NCI-H2196 (cell line): ENCODE measurements around the gene MAML2.

Source experiments
- DNase-seq: peaks from one replicate; lab custom pipeline; 2025; ENCODE audit not compliant: unreplicated experiment; lab: John Stamatoyannopoulos, UW

The MAML2 gene

DNA sequence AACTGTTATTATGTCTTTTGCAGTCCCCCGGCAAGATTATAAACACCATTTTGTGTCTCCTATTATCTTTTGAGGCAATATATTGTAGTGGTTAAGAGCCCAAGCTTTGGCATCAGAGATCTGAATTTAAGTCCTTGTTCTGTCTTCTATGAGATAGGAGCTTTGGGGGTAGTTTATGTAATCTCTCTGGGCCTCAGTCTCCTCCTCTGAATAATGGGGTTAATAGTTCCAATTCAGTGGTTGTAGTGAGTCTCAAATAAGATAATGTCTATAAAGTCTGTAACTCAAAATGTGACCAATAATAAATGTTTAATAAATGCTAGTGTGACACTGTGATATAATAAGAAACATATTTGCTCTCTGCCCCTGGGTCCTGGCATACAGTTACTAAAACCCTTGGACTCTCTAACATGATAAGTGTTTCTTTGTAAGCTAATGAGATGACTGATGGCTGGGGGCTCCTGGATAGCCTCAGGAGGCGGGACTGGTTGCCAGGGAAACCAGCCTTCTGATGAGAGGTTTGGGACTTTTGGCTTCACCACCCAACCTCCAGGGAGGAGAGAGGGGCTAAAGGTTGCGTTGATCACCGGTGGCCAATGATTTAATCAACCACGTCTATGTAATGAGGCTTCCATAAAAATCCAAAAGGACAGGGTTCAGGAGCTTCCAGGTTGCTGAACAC lies 235.7 kb downstream of the MAML2 start:
- no peak for DNase-seq

DNA sequence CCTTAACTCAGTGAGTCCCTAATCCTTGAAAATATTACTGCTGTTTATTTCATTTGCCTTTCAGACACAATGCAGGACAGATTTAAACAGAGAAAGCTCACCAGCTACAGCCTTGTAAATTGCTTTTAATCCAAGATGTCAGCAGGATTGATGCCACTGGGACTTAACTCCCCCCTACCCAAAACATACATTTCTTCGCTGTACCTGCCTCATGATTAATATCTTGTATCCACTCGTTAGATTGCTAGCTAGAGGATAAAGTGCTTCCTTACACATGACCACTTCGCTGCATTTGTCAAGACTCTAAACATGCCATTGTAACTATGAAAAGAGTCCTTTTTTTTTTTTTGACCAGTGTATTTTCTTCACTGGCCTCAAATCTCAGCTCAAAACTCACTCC lies 236.3 kb downstream of the MAML2 start:
- DNase-seq: no peak

DNA sequence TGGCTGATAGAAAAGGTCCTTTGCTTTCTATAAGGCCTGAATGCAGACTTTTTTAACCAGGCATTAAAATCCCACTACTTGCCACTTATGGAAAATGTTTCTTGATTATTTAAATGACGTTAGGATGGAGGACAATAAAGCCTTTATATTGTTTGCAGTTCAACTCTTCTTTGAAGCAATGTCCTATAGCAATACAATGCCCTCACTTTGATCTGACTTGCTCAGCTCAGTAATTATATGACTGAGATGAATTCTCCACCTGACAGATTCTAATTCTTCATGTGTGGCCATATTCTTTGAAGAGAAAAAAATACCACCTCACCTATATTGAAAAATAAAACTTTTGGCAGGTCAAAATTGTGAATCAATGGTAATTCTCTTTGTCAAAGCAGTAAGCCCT lies 237.1 kb downstream of the MAML2 start:
- DNase-seq: no peak

DNA sequence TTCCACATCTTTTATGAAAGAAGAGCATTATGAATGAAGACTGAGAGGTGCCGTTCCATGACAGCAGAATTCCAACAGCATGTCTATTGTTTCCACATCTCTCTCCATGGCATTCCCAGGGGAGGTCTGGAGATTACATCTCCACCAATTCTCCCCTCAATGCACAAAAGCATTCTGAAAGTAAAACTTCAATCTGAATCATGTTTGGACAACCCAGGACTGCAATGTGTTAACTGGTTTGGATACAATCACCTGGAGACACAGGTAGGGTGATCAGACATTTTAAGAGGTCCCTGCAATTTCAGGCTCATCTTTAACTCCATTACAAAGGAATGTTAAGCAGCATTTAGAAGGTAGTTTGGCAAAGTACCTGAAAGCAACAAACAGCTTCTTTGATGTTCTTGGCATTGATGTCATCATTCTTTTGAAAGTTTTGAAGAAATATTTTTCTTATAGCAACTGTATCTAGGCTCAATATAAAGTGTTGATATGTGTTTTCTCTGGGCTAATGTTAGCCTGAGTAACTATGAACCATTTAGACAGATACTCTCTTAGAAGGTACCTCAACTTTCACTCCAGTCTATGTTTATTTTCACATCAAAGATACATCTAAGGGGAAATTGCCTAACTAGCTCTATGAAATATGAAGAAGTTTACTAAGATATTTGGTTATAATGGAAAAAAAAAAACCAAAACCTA lies 237.6 kb downstream of the MAML2 start:
- DNase-seq: no peak

DNA sequence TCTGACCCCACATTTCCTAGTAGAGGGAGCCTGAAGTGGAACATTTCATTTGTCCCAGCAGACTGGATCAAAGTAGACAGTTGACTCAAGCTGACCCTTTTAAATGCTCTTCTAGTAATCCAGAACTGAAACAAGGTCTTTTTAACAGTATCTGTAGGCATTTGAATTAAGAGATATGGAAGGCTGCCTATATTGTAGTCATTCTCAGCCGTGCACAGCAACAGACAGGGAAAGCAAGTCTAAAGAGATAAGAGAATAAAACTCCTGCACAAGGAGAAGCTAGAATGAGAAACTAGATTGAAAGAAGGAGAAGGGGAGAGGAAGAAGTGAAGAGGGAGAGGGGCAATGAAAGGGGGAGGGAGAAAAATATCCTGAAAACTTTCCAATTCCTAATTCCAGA lies 238.5 kb downstream of the MAML2 start:
- no peak for DNase-seq

DNA sequence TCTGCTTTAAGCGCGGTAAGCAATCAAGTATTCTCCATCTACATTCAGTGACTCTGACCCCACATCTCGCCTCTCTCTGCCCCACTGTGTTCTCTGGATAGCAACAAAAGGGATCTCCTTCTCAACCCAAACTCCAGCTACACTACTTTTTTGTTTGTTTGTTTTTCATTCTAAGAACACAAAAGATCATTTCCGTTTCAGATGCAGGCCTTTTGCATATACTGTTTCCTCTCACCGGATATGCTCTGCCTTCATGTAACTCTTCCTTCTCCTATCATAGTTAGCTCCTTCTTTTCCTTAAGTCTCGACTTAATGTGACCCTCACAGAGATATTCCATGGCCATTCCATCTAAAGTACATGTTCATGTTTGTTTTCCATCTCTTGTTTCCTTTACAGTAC lies 239.3 kb downstream of the MAML2 start:
- no peak for DNase-seq

DNA sequence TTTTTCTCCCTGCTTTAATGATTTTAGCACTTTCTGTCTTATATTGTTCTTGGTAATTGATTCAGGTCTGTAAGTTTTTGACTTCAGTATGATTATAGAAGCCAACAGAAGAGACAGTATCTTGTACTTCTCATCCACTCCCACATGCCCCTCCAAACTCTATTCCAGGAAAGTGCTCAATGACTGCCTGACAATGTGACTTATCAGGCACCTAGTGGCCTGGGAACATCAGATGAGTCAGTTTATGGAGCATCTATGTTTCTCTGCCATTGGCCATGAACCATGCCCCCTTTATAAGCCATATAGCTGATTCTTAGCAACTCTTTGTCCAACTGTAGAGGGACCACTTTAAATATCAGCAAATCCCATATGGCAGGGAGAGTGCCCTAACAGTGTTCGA lies 239.9 kb downstream of the MAML2 start:
- no peak for DNase-seq

DNA sequence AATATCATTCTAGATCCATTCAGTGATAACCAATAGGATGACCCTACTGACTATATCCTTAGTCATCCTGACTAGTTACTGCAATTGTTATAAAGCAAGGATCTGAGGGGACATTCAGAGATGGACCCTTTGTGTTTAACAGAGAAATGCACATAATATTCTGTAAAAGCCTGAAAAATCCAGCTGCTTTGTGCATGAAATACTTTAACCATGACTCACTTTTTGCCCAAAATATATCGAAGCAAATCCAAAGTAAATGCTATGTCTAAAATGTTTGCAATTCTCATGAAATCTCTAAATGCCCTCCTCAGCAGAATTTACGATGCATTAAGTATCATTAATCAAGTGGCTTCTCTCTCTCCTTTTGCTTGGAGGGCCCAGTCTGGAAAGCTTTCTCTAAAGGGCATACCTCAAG lies 240.3 kb downstream of the MAML2 start:
- no peak for DNase-seq

DNA sequence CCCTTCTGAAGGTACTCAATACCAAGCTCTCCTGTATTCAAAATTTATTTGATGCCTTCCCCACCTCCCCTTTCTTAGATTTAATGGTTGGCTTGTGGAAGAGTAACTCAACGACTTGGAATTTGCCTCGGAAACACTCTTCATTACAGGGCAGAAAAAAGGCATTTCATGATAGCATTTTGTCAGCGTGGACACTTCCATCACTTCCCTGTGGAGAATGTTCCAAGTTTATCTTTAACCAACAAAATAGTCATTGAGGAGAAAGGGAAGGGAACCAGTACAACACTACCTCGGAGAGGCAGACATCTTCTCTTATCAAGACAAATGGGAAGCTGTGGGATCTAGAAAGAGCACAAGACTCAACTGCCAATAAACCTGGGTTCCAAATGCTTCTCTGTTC lies 241.8 kb downstream of the MAML2 start:
- no peak for DNase-seq

DNA sequence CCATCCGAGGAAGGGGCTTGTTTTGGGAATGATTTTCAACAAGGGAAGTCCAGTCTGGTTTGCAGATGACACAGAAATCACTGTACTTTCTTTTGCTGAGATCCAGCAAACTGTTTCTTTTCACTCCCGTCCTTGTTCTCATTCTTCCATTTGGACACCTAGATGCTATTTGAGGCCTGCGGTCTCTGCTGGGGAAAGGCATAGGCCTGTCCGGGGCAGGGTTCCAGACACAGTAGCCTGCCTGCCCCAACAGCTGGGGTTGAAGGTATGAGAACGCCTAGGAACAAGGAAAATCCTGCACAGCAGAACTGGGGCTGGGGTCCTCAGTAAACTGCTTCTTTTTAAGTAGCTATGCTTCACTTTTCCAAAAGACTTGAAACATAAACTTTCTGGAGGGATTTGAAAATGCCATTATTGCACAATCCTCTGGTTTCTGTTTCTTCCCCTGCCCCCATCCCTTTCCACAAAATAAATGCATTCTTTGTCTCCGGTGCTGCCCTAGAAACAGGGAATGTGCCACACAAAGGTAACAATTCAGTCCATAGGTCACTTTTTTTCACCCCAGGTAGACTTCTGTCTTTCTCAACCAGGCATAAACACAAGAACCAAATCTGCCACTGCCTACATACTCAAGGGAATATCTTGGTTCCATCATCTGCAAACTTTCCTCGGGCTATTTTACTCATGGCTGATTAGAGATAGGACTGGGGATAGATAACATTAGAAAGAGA lies 244.3 kb downstream of the MAML2 start:
- DNase-seq: no peak

DNA sequence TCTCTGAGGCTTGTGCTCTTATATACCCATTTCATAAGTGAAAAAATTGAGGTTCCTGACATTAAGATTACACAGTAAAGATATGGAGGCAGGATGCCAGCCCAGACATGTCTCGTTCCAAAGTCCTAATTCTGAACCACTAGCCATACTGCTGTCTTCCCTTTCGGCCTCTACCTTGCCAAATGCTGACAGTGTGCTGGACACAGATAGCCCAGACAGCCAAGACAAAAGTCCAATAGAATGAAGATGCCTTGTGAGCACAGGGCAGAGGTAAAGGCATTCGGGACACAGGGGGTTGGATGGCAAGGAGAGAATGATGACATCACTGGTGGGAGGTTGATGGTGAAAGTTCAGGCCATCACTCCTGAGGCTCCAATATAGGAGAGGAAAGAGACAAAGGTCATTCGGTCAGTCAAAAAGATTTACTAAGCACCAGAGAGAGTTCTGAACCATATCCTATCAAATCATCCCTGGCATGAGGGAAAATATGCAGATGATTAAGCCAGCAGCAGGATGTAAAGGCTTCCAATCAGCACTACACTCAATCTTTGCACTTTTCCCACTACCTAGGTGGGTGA lies 245.1 kb downstream of the MAML2 start:
- DNase-seq: no peak

DNA sequence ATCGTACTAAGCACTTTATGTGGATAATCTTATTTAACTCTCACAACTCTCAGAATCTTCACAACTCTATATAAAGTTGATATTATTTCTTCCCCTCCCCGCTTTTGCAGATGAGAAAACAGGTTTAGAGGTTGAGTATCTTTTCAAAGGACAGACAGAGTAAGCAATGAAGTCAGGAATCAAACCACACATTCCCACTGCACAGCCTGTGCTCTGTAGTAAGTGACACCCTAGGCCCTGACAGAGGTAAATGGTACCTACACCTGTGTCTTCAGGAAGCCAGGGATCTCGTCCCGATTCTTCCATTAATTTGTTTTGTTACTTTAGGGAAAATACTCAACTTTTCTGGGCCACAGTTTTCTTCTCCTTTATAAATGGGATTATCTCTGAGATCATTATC lies 246.6 kb downstream of the MAML2 start:
- no peak for DNase-seq

DNA sequence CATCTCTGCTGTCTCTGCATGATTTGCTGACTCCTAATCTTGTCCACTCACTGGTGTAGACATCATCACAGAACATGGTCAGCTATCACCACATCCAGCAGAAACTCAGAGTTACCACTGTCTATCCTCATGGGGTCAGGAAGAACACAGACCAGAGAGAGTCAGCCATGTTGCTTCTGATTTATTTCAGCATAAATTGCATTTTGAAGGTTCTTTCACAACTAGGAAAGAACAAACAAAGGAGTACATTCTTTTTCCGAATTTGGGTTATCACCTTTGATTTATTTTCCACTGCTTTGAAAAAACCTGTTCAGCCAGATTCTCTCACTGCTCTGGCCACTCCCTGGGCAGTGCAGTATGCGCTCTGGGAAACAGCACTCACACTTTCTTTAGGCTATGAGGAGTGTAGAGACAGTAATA lies 247.1 kb downstream of the MAML2 start:
- no peak for DNase-seq

DNA sequence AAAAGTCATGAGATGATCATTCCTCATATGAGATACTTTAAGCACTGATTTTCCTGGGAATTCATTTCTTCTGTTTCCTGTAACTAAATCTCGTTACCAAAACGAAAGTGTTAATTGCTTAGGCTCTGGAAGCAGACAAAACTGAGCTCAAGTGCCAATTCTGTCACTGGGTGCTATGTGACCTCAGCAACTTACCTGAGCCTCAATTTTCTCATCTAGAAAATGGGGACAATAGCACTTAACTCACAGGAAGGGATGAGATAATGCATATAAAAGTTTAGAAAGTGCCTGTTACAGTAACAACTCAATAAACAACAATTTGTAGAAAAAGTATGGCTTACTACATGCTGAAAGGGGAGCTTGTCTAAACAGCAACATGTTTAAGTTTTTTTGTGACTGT lies 248.8 kb downstream of the MAML2 start:
- DNase-seq: no peak

DNA sequence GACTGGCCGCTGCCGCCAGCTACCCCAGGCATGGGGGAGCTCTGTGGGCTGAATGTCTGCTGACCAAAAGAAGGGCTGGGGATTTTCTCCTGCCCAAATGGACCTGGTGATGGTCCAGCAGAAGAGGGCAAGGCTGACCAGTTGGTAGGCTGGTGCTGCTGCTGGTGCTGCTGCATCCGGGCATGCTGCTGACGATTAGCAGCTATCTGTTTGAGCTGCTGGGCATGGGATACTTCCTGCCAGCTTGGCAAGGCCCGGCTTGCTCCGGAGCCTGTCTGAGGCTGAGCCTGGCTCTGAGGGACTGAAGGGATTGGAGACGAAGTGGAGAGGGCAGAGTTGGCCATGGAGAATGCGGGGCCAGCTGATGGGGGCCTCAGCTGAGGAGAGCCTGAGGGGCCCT lies 250.5 kb downstream of the MAML2 start:
- DNase-seq: no peak

DNA sequence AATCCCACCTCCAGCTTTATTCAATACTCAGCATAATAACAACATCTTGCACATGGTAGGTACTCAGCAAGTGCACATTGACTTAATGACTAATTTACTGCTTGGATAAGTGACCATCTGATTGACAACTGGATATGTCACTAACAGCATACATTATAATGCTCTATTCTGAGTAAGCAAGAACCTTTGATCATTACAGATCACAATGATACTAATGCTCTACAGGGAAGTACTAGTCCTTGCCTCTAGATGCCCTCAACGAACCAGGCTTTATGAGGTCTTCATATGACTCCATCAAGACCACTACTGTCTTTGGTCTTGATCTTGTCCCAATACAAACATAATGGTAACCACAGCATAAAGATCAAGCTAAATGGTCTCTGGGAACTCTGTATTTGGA lies 251.5 kb downstream of the MAML2 start:
- DNase-seq: peak; percentile 10

DNA sequence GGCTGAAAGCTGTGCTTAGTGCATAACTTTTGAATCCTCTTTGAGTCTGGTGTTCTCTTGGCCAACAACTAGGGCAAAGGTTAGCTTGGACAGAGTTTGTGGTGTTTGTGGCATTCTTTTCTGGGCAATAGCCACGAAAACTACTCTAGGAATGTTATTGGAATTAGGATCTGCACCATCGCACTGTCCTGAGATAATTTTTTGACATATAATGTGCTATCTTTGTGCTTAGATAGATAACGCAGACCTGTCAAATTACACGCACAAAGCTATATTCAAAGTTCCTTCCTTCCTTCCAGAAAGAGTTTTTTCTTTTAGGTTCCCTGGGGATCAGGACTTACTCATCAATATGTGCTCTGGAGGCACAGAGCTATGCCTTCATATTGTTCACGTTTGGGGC lies 252.3 kb downstream of the MAML2 start:
- no peak for DNase-seq

DNA sequence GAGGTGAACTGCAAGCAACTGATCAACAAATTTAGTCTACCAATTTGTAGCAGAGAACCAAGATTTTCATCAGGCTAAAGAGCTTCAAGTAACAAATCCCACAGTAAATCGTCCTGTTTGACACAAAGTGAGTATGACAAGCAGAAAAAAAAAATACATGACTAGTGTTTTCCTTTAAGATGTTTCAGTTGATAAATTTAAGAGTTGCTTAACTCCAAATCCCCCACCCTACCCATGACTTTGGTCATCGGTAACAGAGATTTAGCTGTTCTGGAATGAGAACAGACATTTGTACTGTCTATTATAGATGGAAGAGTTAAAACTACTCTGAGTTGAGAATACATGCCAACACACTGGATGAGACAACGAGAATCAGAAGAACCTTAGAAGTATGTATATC lies 254.1 kb downstream of the MAML2 start:
- DNase-seq: no peak

DNA sequence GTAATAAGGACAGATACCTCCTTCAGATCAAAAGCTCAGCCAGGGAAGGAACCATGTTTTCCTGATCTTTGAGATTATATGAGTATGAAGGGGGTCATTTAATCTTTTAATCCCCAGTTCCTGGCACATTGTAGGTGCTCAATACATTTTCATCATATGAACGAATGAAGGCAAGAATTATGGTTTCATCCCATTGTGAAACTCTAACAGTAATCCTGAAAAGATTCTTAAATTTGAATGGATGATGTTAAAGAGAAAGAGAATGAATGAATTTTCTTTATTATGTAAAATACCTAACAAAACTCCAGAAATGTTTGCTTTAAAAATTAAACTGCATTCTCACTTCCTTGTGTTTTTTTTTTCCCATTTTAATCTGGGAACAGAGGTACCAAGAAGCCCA lies 256.9 kb downstream of the MAML2 start:
- DNase-seq: no peak

DNA sequence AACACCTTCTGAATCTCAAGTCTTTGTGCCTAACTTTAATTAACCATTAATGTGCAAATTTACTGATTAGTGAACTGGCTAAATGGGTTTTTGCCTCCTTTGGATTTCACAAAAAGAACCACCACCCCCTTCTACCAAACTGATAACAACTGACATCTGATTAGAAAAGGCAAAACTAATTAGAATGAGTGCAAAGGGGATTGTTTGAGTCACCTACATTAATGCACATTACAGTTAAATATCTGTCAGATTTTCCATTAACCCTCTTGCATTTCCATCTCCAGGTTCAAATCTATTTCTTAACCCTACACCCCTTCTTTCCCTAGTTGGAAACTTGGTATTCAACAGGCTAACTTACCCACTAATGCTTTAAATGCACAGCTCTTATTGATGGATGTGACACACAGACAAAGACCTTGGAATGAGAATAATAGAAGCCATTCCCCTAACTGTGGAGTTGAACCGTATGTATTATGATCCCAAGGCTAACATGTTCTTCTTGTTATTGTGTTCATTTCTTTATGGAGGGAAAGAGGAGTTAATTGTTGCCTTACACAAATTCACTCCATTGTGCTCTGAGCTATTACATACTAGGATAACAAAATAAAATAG lies 257.6 kb downstream of the MAML2 start:
- no peak for DNase-seq

DNA sequence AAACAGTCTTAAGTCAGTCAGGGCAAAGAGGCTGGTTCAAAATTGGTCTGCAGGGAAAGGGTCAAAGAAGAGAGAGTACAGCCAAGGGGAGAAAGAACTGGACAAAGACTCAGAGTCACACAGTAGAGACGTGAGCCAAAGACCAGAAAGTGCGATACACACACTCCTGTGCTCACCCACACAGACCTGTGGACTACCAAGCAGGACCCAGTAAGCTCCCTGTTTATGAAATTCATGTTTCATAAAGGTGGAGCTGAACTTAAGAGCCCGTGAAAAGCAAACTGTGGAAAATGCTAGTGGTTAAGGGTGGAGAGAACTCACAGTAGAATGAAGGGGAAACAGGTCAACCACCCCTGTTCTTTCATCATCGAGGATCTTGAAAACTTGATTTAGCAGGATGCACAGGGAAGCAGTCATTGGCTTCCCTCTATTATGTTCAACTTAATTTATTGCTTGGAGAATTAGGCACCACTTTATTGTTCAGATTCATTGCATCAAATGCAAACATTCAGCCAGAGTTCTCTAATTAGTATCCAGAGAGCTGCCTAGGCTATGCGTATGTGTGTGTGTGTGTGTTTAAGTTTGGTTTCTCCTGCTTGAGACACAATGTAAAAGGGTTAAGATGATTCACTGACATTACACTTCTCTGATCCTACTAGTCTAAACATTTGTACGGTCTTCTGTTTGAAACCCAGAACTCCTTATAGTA lies 258.2 kb downstream of the MAML2 start:
- no peak for DNase-seq
